GM18519 (cell line): ENCODE results near the gene CTCFL.
"Not testable (repeated sequence)": the region's sequence is repeated elsewhere in the genome, so short reads cannot be mapped to it uniquely, and the experiment has no call there.

Experiments
- ATAC-seq: cut with Tn5 transposase; IDR thresholded peaks from one replicate; pipeline ENCODE4 v1.9.1; 2021; ENCODE audit warnings: mild to moderate bottlenecking, moderate library complexity; ENCODE audit not compliant: unreplicated experiment, low FRiP score

CTCFL gene

DNA sequence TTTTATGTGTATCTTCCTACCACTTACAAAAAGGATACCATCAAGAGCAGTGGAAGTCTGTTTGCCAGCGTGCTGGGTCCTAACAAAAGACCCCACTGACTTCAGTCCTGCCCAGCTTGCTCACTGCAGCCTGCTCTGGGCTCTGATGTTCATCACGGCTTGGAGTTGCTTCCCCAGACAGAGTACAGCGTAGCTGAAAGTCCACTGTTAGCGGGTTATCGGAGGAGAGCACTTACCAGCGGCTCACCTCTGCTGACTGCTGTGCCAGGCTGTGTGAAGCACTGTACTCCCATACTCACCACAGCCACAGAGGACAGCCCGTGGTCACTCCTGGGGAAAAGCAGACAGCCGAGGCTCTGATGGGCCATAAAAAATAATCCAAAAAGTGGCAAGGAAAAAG is 40.2 kb downstream of the CTCFL start:
- ATAC-seq = no peak

DNA sequence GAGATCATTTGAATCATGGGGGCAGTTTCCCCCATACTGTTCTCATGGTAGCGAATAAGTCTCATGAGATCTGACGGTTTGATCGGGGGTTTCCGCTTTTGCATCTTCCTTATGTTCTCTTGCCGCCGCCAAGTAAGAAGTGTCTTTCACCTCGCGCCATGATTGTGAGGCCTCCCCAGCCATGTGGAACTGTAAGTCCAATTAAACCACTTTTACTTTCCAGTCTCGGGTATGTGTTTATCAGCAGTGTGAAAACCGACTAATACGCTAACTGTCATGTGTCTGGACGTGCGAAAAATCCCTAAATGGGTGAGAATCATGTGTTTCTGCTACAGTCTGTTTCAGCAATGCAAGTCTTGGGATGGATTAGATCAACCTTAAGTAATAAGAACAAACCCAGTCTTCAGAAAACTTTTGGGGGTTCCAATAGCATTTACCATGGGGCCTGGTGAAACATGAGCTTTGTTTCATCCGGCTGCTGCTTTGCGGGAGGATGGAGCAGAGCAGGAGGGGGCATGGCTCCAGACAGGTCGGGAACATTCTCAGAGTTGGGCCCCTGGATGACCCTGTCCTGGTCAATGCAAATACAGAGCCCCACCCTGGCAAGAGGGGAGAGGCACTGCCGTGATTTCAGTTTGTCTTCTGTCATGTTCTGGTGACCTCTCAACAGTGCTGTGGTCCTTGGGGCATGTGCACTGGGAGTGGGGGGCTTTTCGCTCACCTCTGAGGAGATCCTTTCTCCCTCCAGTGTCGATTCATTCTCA is 41.5 kb downstream of the CTCFL start:
- ATAC-seq = no peak

GRCh38 chr20:57482796-57483195 is 42.1 kb downstream of the CTCFL start:
- ATAC-seq = no peak

DNA sequence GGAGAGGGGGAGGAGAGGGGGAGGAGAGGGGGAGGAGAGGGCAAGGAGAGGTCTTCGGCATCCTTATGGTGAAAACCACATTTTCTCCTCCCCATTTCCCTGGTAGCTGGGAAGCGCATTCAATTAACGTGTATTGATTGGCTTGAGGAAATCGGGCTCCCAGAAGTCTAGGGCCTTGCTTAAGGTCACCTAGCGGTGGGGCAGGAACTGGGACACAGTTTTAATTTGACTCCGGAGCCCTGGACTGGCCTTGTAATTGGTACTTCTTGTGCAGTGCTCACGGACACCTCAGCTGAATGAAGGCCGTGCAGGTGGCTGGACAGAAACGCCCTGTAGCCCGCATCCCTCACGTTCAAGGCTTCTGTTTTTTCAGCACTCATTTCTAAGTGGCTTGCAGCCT is 42.8 kb downstream of the CTCFL start:
- ATAC-seq = no peak

DNA sequence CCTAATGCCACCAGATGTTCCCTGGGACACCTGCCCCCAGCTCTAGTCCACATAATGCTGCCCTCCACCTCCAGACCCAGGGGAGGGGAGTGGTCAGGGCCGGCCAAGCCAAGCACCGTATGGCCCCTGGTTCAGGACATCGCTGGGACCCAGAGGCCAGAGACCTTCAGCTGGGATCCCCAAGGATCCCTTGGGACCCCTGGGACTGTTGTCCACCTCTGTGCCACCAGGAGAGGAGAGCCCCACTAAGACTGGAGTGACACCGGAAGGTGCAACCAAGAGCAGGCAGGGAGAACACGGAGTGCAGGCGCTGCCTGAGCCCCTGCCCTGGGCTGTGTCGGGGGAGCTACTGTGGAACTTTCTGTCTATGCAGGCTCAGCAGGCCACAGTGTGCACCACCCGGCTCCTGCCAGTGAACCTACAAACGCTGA is 43.6 kb downstream of the CTCFL start:
- ATAC-seq = no peak

- ATAC-seq = peak; percentile 62
Measured at GRCh38 chr20:57480444-57481160, 44.3 kb downstream of the CTCFL start.

DNA sequence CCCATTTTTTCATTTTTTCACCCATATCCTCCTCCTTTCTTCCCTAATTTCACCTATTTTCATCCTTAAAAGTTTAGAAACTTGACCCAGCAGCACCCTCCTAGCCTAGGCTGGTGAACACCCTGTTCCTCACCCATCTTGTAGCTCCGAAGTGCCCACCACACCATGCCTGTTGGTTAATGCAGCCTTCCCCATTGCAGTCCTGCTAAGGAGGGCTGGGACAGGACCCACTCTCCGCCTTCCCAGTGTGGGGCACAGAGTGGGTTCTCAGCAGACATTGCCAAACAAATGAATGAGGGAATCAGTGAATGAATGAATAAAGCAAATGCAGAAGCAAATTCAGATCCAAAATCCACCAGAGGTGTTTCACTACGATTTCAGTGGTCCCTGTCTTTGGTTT is 45.7 kb downstream of the CTCFL start:
- ATAC-seq = no peak

- ATAC-seq = no peak
Measured at GRCh38 chr20:57478176-57478575, 46.8 kb downstream of the CTCFL start.

- no peak for ATAC-seq
Measured at GRCh38 chr20:57476641-57477461, 48.1 kb downstream of the CTCFL start.

- no peak for ATAC-seq
Measured at GRCh38 chr20:57476084-57476526, 48.8 kb downstream of the CTCFL start.

DNA sequence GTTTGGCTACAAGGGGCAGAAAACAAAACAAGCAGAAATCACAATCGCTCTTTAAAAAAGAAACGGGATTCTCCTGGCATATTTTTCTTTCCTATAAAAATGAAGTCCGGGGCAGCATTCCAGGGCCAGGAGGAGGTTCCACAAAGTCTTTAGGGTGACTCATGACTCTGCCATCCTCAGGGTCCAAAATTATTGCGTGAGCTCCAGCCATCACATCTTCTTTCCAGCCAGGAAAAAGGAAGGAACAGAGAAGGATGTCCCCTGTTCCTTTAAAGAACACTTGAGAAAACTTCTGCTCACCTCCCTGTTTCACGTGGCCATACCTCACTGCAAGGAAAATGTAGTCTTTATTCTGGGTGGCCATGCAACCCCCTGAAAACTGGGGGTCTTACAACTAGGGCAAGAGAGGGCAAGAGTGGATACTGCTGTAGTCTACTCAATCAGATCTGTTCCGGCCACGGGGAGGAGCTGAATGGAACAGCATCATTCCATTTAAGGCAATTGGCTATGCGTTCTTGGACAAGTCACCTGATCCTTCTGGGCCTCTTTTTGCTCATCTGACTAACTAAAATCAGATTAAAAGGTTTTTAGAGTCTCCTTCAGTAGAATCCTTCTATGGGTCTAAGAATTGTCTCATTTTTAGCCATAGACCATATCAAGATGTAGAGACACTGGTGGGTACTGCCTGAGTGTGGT is 49.4 kb downstream of the CTCFL start:
- ATAC-seq = no peak

- ATAC-seq = no peak
Measured at GRCh38 chr20:57474816-57475215, 50.1 kb downstream of the CTCFL start.

DNA sequence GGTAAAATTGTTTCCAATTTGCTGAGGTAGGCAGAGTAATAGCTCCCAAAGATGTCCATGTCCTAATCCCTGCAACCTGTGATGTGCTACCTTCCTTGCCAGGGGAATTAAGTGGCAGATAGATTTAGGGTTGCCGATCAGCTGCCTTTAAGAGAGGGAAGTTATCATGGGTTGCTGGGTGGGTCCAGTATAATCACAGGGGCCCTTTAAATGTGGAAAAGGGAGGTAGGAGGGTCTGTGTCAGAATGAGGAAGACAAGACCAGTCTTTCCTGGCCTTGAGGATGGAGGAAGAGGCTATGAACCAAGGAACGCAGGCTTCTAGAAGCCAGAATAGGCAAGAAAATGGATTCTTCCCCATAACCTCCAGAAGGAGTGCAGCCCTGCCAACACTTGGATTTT is 50.7 kb downstream of the CTCFL start:
- ATAC-seq = no peak

GRCh38 chr20:57473246-57474048 is 51.5 kb downstream of the CTCFL start:
- peak; percentile 35 for ATAC-seq

DNA sequence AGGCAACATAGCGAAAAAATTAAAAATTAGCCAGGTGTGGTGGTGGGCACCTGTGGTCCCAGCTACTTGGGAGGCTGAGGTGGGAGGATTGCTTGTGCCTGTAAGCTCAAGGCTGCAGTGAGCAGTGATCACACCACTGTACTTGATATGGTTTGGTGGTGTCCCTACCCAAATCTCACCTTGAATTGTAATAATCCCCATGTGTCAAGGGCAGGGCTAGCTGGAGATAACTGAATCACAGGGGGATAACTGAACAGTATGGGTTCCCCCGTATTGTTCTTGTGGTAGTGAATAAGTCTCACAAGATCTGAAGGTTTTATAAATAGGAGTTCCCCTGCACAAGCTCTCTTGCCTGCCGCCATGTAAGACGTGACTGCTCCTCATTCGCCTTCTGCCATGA is 52.5 kb downstream of the CTCFL start:
- not testable (repeated sequence) for ATAC-seq

DNA sequence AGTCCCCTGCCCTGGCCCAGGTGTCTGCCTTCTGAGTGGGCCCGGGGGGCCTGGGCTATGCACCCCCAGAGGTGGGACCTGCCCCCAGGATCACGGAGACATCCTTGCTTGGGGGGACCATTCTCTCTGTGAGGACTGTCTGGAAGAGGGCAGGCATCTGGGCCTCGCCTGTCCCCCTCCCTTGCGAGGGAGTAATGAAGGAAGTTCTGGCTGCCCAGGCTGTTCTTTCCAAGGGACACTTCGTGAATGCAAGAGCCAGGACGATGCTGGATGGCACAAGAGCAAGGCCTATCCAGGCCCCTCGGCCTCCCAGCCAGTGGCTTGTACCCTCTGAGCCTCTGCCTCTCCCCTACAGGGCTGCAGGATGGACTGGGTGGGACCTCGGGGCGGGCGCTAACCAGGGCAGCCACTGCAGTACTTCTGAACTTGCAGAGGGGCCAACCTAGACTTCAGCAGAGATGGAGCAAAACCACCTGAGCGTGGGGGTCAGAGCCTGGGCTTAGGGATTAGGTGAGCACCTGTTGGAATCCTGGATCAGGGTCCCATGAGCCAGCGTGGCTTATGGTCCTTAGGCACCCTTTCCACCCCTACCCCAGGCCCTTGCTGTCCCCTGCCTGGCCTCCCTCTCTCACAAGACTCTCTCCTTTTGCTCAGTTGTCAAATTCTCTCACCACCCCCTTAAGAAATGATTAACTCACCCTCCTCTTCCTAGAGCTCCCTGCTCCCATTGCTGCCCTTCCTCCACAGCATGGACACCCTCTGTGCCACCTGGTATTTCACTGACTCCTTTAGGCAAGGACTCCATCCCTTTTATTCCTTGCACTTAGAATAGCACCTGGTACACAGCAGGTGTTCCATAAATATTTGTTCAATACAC is 53.2 kb downstream of the CTCFL start:
- no peak for ATAC-seq

DNA sequence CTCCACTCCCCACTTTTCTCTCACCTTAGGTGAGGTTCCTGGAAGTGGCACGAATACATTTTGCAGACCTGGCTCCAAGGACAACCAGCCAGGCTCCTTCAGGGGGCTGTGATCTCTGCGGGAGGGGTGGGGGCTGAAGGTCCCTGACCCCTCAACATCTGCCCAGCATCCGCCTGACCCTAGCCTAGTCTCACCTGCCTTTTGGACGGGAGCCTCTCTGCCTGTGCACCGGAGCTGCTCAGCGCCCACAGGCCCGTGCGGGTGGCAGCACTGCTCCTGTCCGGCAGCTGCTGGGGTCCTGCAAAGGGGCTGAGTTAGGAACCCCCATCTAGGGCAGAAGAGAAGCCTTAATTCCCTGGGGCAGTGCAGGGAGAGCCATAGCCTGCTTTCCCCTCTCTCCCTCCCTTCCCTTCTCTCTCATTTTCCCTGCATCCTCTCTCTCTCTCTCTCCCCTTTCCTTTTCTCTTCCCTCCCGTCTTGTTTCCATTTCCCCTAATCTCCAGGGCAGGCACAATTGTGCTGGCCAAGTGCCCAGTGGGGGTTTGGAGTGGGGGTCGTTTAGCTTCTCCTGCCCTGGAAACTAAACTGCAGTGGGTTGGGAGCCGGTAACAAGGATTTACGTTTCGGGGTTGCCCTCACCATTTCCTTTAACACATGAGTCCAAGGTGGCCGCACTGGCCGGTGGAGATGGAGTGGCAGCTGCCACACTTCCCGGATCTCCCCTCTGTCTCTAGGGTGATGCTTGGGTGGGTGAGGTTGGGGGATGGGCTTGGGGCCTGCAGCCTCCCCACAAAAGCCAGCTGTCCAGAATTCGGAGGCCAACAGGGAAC is 54.1 kb downstream of the CTCFL start:
- no peak for ATAC-seq

- no peak for ATAC-seq
Measured at GRCh38 chr20:57470212-57470522, 54.8 kb downstream of the CTCFL start.
